Measurements from ENCODE around the gene GPR153.

GPR153 gene

GRCh38 chr1:6207075-6207885, 53.6 kb downstream of the GPR153 start:
- Histone ChIP-seq H3K27me3 (ENCODE audit: control insufficient read depth in 1 of 2, insufficient read depth in 1 of 2, low read length in 2 of 2) (peaks cover 0 to 19% of the 10 kb centered on the region in 2 experiments), H3K4me2 (ENCODE audit: low read length, poor library complexity, severe bottlenecking) (no peak overlapping the region), H3K9ac (ENCODE audit: low read length) (no peak overlapping the region), H3K79me1 (replicated peaks; ENCODE audit: low read length, poor library complexity, severe bottlenecking) (no peaks in the 10 kb centered on the region), H3K4me3 (ENCODE audit: insufficient read depth in 1 of 2, low read depth in 1 of 2, low read length in 2 of 2) (no peak overlapping the region), H4K8ac (ENCODE audit: low read length) (no peak overlapping the region), H3K9me3 (ENCODE audit: control insufficient read depth, low read length) (no peaks in the 10 kb centered on the region), H3K27ac (ENCODE audit: low read length, poor library complexity, severe bottlenecking) (no peak overlapping the region), H2BK15ac (ENCODE audit: low read depth, poor library complexity, severe bottlenecking) (no peak overlapping the region), H2AK5ac (ENCODE audit: low read length, severe bottlenecking) (no peak overlapping the region), H2BK120ac (ENCODE audit: low read depth, low read length) (no peak overlapping the region), H4K91ac (ENCODE audit: low read length) (no peak overlapping the region), H3K4ac (ENCODE audit: low read depth in 1 of 2, low read length in 2 of 2) (no peak overlapping the region), H3K4me1 (ENCODE audit: control insufficient read depth, insufficient read depth, low read depth, low read length) (peaks cover 35% of the 10 kb centered on the region), H2BK5ac (ENCODE audit: low read depth, low read length, poor library complexity, severe bottlenecking) (no peak overlapping the region), H2AFZ (ENCODE audit: low read depth, low read length) (no peak overlapping the region), H3K14ac (ENCODE audit: low read length in 2 of 2) (no peak overlapping the region), H3K23ac (ENCODE audit: low read length in 2 of 2) (no peak overlapping the region), H2BK12ac (ENCODE audit: low read length in 2 of 2) (peak overlapping the region in 1 of 2 experiments; percentile 24), H3K36me3 (ENCODE audit: control insufficient read depth in 1 of 2, insufficient read depth in 2 of 2, low read depth in 1 of 2, low read length in 2 of 2) (peaks cover 0 to 21% of the 10 kb centered on the region in 2 experiments), H3K18ac (ENCODE audit: low read depth in 1 of 2, low read length in 2 of 2) (no peak overlapping the region)
- 86% methylated on average over 19 of the region's 19 CpGs for WGBS
- no peak for DNase-seq

- Histone ChIP-seq H3K18ac (ENCODE audit: low read depth in 1 of 2, low read length in 2 of 2) (no peak overlapping the region), H3K36me3 (ENCODE audit: control insufficient read depth in 1 of 2, insufficient read depth in 2 of 2, low read depth in 1 of 2, low read length in 2 of 2) (peaks cover 0 to 21% of the 10 kb centered on the region in 2 experiments), H2AFZ (ENCODE audit: low read depth, low read length) (no peak overlapping the region), H3K27me3 (ENCODE audit: control insufficient read depth in 1 of 2, insufficient read depth in 1 of 2, low read length in 2 of 2) (peaks cover 0 to 19% of the 10 kb centered on the region in 2 experiments), H2BK120ac (ENCODE audit: low read depth, low read length) (no peak overlapping the region), H3K14ac (ENCODE audit: low read length in 2 of 2) (no peak overlapping the region), H2AK5ac (ENCODE audit: low read length, severe bottlenecking) (no peak overlapping the region), H3K9ac (ENCODE audit: low read length) (no peak overlapping the region), H3K79me1 (replicated peaks; ENCODE audit: low read length, poor library complexity, severe bottlenecking) (no peaks in the 10 kb centered on the region), H3K23ac (ENCODE audit: low read length in 2 of 2) (no peak overlapping the region), H3K4ac (ENCODE audit: low read depth in 1 of 2, low read length in 2 of 2) (no peak overlapping the region), H3K4me1 (ENCODE audit: control insufficient read depth, insufficient read depth, low read depth, low read length) (peaks cover 35% of the 10 kb centered on the region), H3K27ac (ENCODE audit: low read length, poor library complexity, severe bottlenecking) (no peak overlapping the region), H2BK15ac (ENCODE audit: low read depth, poor library complexity, severe bottlenecking) (peak overlapping the region; percentile 20), H2BK12ac (ENCODE audit: low read length in 2 of 2) (no peak overlapping the region), H3K9me3 (ENCODE audit: control insufficient read depth, low read length) (no peaks in the 10 kb centered on the region), H2BK5ac (ENCODE audit: low read depth, low read length, poor library complexity, severe bottlenecking) (no peak overlapping the region), H4K8ac (ENCODE audit: low read length) (no peak overlapping the region), H4K91ac (ENCODE audit: low read length) (no peak overlapping the region), H3K4me2 (ENCODE audit: low read length, poor library complexity, severe bottlenecking) (peak overlapping the region; percentile 12), H3K4me3 (ENCODE audit: insufficient read depth in 1 of 2, low read depth in 1 of 2, low read length in 2 of 2) (peak overlapping the region; percentile 43 to 64)
- 64% methylated on average over 24 of the region's 25 CpGs for WGBS
- no peak for DNase-seq
Measured at GRCh38 chr1:6206520-6206855, 54.4 kb downstream of the GPR153 start.

GRCh38 chr1:6205849-6206519, 54.9 kb downstream of the GPR153 start, which contains the start of gene RNF207:
Gene RNF207 (plus strand): TSS chr1:6206119. CDS start chr1:6206536, 417 bp downstream.
- Histone ChIP-seq H3K4me1 (ENCODE audit: control insufficient read depth, insufficient read depth, low read depth, low read length) (peaks cover 35% of the 10 kb centered on the region), H4K8ac (ENCODE audit: low read length) (peak within 1 kb of the TSS; percentile 82), H3K4me2 (ENCODE audit: low read length, poor library complexity, severe bottlenecking) (peak within 1 kb of the TSS; percentile 37), H3K27me3 (ENCODE audit: control insufficient read depth in 1 of 2, insufficient read depth in 1 of 2, low read length in 2 of 2) (peaks cover 0 to 19% of the 10 kb centered on the region in 2 experiments), H2AK5ac (ENCODE audit: low read length, severe bottlenecking) (no peak within 1 kb of the TSS), H3K23ac (ENCODE audit: low read length in 2 of 2) (no peak within 1 kb of the TSS), H3K27ac (ENCODE audit: low read length, poor library complexity, severe bottlenecking) (no peak within 1 kb of the TSS), H2BK15ac (ENCODE audit: low read depth, poor library complexity, severe bottlenecking) (peak within 1 kb of the TSS; percentile 77), H2BK120ac (ENCODE audit: low read depth, low read length) (no peak within 1 kb of the TSS), H4K91ac (ENCODE audit: low read length) (peak within 1 kb of the TSS; percentile 48), H3K18ac (ENCODE audit: low read depth in 1 of 2, low read length in 2 of 2) (peak within 1 kb of the TSS; percentile 46 to 79), H3K79me1 (replicated peaks; ENCODE audit: low read length, poor library complexity, severe bottlenecking) (no peaks in the 10 kb centered on the region), H3K4me3 (ENCODE audit: insufficient read depth in 1 of 2, low read depth in 1 of 2, low read length in 2 of 2) (peak within 1 kb of the TSS; percentile 43 to 72), H3K4ac (ENCODE audit: low read depth in 1 of 2, low read length in 2 of 2) (peak within 1 kb of the TSS in 1 of 2 experiments; percentile 41), H3K9me3 (ENCODE audit: control insufficient read depth, low read length) (no peaks in the 10 kb centered on the region), H3K36me3 (ENCODE audit: control insufficient read depth in 1 of 2, insufficient read depth in 2 of 2, low read depth in 1 of 2, low read length in 2 of 2) (peaks cover 0 to 20% of the 10 kb centered on the region in 2 experiments), H2AFZ (ENCODE audit: low read depth, low read length) (no peak within 1 kb of the TSS), H2BK12ac (ENCODE audit: low read length in 2 of 2) (peak within 1 kb of the TSS; percentile 1 to 24), H3K14ac (ENCODE audit: low read length in 2 of 2) (no peak within 1 kb of the TSS), H2BK5ac (ENCODE audit: low read depth, low read length, poor library complexity, severe bottlenecking) (no peak within 1 kb of the TSS), H3K9ac (ENCODE audit: low read length) (peak within 1 kb of the TSS; percentile 83)
- peak; percentile 53 for DNase-seq
- 11% methylated on average over 45 of the region's 66 CpGs for WGBS

GRCh38 chr1:6202256-6202655, 58.6 kb downstream of the GPR153 start:
- Histone ChIP-seq H2AK5ac (ENCODE audit: low read length, severe bottlenecking) (no peak overlapping the region), H3K23ac (ENCODE audit: low read length in 2 of 2) (no peak overlapping the region), H4K8ac (ENCODE audit: low read length) (no peak overlapping the region), H3K4me1 (ENCODE audit: control insufficient read depth, insufficient read depth, low read depth, low read length) (peaks cover 29% of the 10 kb centered on the region), H3K79me1 (replicated peaks; ENCODE audit: low read length, poor library complexity, severe bottlenecking) (no peaks in the 10 kb centered on the region), H3K36me3 (ENCODE audit: control insufficient read depth in 1 of 2, insufficient read depth in 2 of 2, low read depth in 1 of 2, low read length in 2 of 2) (peaks cover 3 to 7% of the 10 kb centered on the region in 2 experiments), H3K27me3 (ENCODE audit: control insufficient read depth in 1 of 2, insufficient read depth in 1 of 2, low read length in 2 of 2) (peaks cover 0 to 7% of the 10 kb centered on the region in 2 experiments), H3K9me3 (ENCODE audit: control insufficient read depth, low read length) (no peaks in the 10 kb centered on the region), H2BK120ac (ENCODE audit: low read depth, low read length) (no peak overlapping the region), H2AFZ (ENCODE audit: low read depth, low read length) (no peak overlapping the region), H3K27ac (ENCODE audit: low read length, poor library complexity, severe bottlenecking) (no peak overlapping the region), H3K14ac (ENCODE audit: low read length in 2 of 2) (no peak overlapping the region), H3K9ac (ENCODE audit: low read length) (no peak overlapping the region), H2BK5ac (ENCODE audit: low read depth, low read length, poor library complexity, severe bottlenecking) (no peak overlapping the region), H2BK12ac (ENCODE audit: low read length in 2 of 2) (no peak overlapping the region), H3K4me3 (ENCODE audit: insufficient read depth in 1 of 2, low read depth in 1 of 2, low read length in 2 of 2) (no peak overlapping the region), H3K4me2 (ENCODE audit: low read length, poor library complexity, severe bottlenecking) (no peak overlapping the region), H4K91ac (ENCODE audit: low read length) (no peak overlapping the region), H3K4ac (ENCODE audit: low read depth in 1 of 2, low read length in 2 of 2) (no peak overlapping the region), H3K18ac (ENCODE audit: low read depth in 1 of 2, low read length in 2 of 2) (no peak overlapping the region), H2BK15ac (ENCODE audit: low read depth, poor library complexity, severe bottlenecking) (no peak overlapping the region)
- 87% methylated on average over 6 of the region's 7 CpGs for WGBS
- DNase-seq, result no peak
